Embryonic facial prominence (tissue), 1 donor: ENCODE data around the gene NGB.

Experiments used
- DNase-seq: peaks from one replicate; pipeline ENCODE4 v3.0.0-alpha.2; 2016; ENCODE audit errors: extremely low spot score

Gene NGB

GRCh38 chr14:77264466-77265186 is 6.4 kb downstream of the NGB start:
- DNase-seq = no peak

GRCh38 chr14:77260631-77261030 is 10.4 kb downstream of the NGB start:
- no peak for DNase-seq

GRCh38 chr14:77260199-77260598 is 10.8 kb downstream of the NGB start:
- no peak for DNase-seq

- no peak for DNase-seq
Measured at GRCh38 chr14:77259025-77259715, 11.8 kb downstream of the NGB start.

- DNase-seq = no peak
Measured at GRCh38 chr14:77258566-77258965, 12.4 kb downstream of the NGB start.

- DNase-seq = no peak
Measured at GRCh38 chr14:77257700-77258099, 13.3 kb downstream of the NGB start.

- no peak for DNase-seq
Measured at GRCh38 chr14:77256694-77257093, 14.3 kb downstream of the NGB start.

- DNase-seq = no peak
Measured at GRCh38 chr14:77253333-77254190, 17.4 kb downstream of the NGB start.

GRCh38 chr14:77251870-77252269 is 19.1 kb downstream of the NGB start:
- DNase-seq = no peak

GRCh38 chr14:77250927-77251326 is 20.1 kb downstream of the NGB start:
- no peak for DNase-seq

- no peak for DNase-seq
Measured at GRCh38 chr14:77249286-77249685, 21.7 kb downstream of the NGB start.

- DNase-seq = no peak
Measured at GRCh38 chr14:77248666-77249065, 22.3 kb downstream of the NGB start.

GRCh38 chr14:77246784-77247183 is 24.2 kb downstream of the NGB start:
- DNase-seq = no peak

- DNase-seq = no peak
Measured at GRCh38 chr14:77245820-77246219, 25.2 kb downstream of the NGB start.

GRCh38 chr14:77243853-77244252 is 27.2 kb downstream of the NGB start:
- DNase-seq = no peak

- no peak for DNase-seq
Measured at GRCh38 chr14:77242752-77243151, 28.3 kb downstream of the NGB start.

GRCh38 chr14:77241955-77242354 is 29.1 kb downstream of the NGB start:
- no peak for DNase-seq

GRCh38 chr14:77240336-77240915 is 30.6 kb downstream of the NGB start:
- DNase-seq = no peak

- no peak for DNase-seq
Measured at GRCh38 chr14:77239412-77239811, 31.6 kb downstream of the NGB start.

GRCh38 chr14:77238996-77239395 is 32.0 kb downstream of the NGB start:
- DNase-seq = no peak

GRCh38 chr14:77238356-77238755 is 32.6 kb downstream of the NGB start:
- DNase-seq = no peak

- DNase-seq = no peak
Measured at GRCh38 chr14:77236814-77237213, 34.2 kb downstream of the NGB start.
